Body of pancreas (tissue), 4 donors: Measurements from ENCODE around the gene SPATS2L. TPM values are rescaled to one million over a fixed set of nuclear protein-coding genes. Genes with fewer than 3 reads are reported as not detected.

Experiments
- ATAC-seq: fragments of 150-250 bp; one replicate; pipeline ENCODE4 v1.9.1; 2016
- DNase-seq, 4 donors: peaks; one replicate each; pipeline ENCODE4 v3.0.0-alpha.2; 2019
- H3K27ac ChIP-seq, 4 donors: fragments of 200-600 bp; sonication (generic); 1 replicate in 3 of 4; 2 replicates in 1 of 4; pipeline versions ENCODE4 v1.5.1 to v1.6.1; 2016 to 2019; ENCODE audit warnings: mild to moderate bottlenecking in 1 of 4, mixed read lengths in 1 of 4, moderate library complexity in 1 of 4
- H3K27me3 ChIP-seq, 2 donors: fragments of 200-600 bp; sonication (generic); one replicate each; pipeline ENCODE4 v1.6.0; 2016; ENCODE audit warnings: mild to moderate bottlenecking in 1 of 2
- H3K36me3 ChIP-seq, 2 donors: fragments of 200-600 bp; sonication (generic); replicated peaks in 1 of 2; 2 replicates each; pipeline ENCODE4 v1.5.1; 2016; ENCODE audit warnings: low read depth in 2 of 2; ENCODE audit not compliant: insufficient read depth in 1 of 2
- H3K4me1 ChIP-seq: fragments of 200-600 bp; sonication (generic); one replicate; pipeline ENCODE4 v1.6.0; 2016
- H3K4me3 ChIP-seq, 2 donors: fragments of 200-600 bp; sonication (generic); 1 replicate in 1 of 2; 2 replicates in 1 of 2; pipeline ENCODE4 v1.5.1; 2016 to 2019
- H3K9me3 ChIP-seq, 3 donors: fragments of 200-600 bp; sonication (generic); 1 replicate in 2 of 3; 2 replicates in 1 of 3; pipeline ENCODE4 v1.5.1; 2016
- CTCF ChIP-seq, 7 experiments: fragments of 450-650 bp in 4 of 7; fragments of 200-600 bp in 3 of 7; sonication (generic) in 3 of 7; IDR thresholded peaks; one replicate each; pipeline ENCODE4 v1.5.1; 2016 to 2019; ENCODE audit warnings: antibody characterized with exemption in 7 of 7
- POLR2A ChIP-seq, 3 donors: fragments of 450-650 bp; IDR thresholded peaks; one replicate each; pipeline ENCODE4 v1.6.1; 2016; ENCODE audit warnings: antibody characterized with exemption in 3 of 3, mild to moderate bottlenecking in 2 of 3
- WGBS, 2 donors: methylation state at CpG; one replicate each; pipeline ENCODE4 v1.1.5; 2017; 5-methylcytosine and 5-hydroxymethylcytosine counted together
- intact Hi-C: fragments of 100-400 bp; cut with DNase I; formaldehyde crosslinking; loops from one replicate; pipeline ENCODE4 v1.15.1; 2023
- total RNA-seq, 2 donors: library from RNA; depleted of rRNA; stranded (reverse); fragments of >200 nt; gene quantifications; one replicate each; pipeline ENCODE4 v1.1.0, GENCODE V29; 2016

SPATS2L gene
- total RNA-seq, 2 donors from 2014 or later, result 39.2 to 49.8 TPM

- Histone ChIP-seq H3K4me3 (peak within 1 kb of the TSS; percentile 54 to 59), H3K36me3 (no peaks in the 10 kb centered on the region), H3K9me3 (no peaks in the 10 kb centered on the region), H3K27me3 (no peaks in the 10 kb centered on the region), H3K27ac (peak within 1 kb of the TSS; percentile 57 to 83 (median 70)), H3K4me1 (peaks cover 17% of the 10 kb centered on the region)
- intact Hi-C loops, result no loop called here
- DNase-seq, result peak; percentile 90 to 92 (median 92)
- ATAC-seq, result peak; percentile 98
- TF ChIP-seq POLR2A (IDR thresholded peaks at IDR 0.05) (peak; percentile 59 to 84 (median 71)), CTCF (IDR thresholded peaks at IDR 0.05) (peak; percentile 70 to 96 (median 83))
- 0% methylated on average over 4 to 68 of the region's 78 CpGs for WGBS, 2 donors
Observed at GRCh38 chr2:200509612-200510433, 203.3 kb downstream of the SPATS2L start, which contains the start of gene KCTD18. KCTD18 (minus strand) TSS chr2:200510068; CDS start chr2:200507016, 3,052 bp downstream.

- Histone ChIP-seq H3K27ac (no peak overlapping the region), H3K4me1 (peaks cover 7% of the 10 kb centered on the region), H3K4me3 (no peak overlapping the region), H3K27me3 (no peaks in the 10 kb centered on the region), H3K36me3 (no peaks in the 10 kb centered on the region), H3K9me3 (no peaks in the 10 kb centered on the region)
- intact Hi-C loops, result no loop called here
- ATAC-seq (no peak), DNase-seq (no peak)
- TF ChIP-seq POLR2A (IDR thresholded peaks at IDR 0.05), result no peak
- no peak for TF ChIP-seq CTCF (IDR thresholded peaks at IDR 0.05)
- 4 to 15% methylated on average over 1 of the region's 1 CpG for WGBS, 2 donors
Observed at GRCh38 chr2:200515155-200515554, 208.7 kb downstream of the SPATS2L start.

GRCh38 chr2:200523158-200523557, 216.7 kb downstream of the SPATS2L start:
- H3K4me3 ChIP-seq, result no peak overlapping the region
- DNase-seq, result no peak
- peaks cover 7% of the 10 kb centered on the region for H3K4me1 ChIP-seq
- 73 to 81% methylated on average over 2 to 3 of the region's 3 CpGs for WGBS, 2 donors
- TF ChIP-seq CTCF (IDR thresholded peaks at IDR 0.05) (no peak), POLR2A (IDR thresholded peaks at IDR 0.05) (no peak)
- H3K27ac ChIP-seq, result no peak overlapping the region
- no peaks in the 10 kb centered on the region for H3K36me3 ChIP-seq
- no peaks in the 10 kb centered on the region for H3K27me3 ChIP-seq
- no peaks in the 10 kb centered on the region for H3K9me3 ChIP-seq
- no peak for ATAC-seq
- intact Hi-C loops, result no loop called here

GRCh38 chr2:200523604-200524003, 217.1 kb downstream of the SPATS2L start:
- no peak overlapping the region for H3K4me3 ChIP-seq
- ATAC-seq (no peak), DNase-seq (no peak)
- H3K27ac ChIP-seq, result no peak overlapping the region
- H3K9me3 ChIP-seq, result no peaks in the 10 kb centered on the region
- H3K27me3 ChIP-seq, result no peaks in the 10 kb centered on the region
- H3K4me1 ChIP-seq, result peaks cover 7% of the 10 kb centered on the region
- intact Hi-C loops, result no loop called here
- H3K36me3 ChIP-seq, result no peaks in the 10 kb centered on the region
- WGBS, 2 donors, result 34 to 69% methylated on average over 2 of the region's 2 CpGs
- TF ChIP-seq CTCF (IDR thresholded peaks at IDR 0.05), result no peak
- no peak for TF ChIP-seq POLR2A (IDR thresholded peaks at IDR 0.05)
